Adrenal gland (tissue), 12 donors: Measurements from ENCODE around the gene NR5A2. TPM values are rescaled to one million over a fixed set of nuclear protein-coding genes. Genes with fewer than 3 reads are reported as not detected.

ENCODE experiments used
- DNase-seq, 7 donors: peaks; one replicate each; pipeline ENCODE4 v3.0.0-alpha.2; 2019 to 2020
- H3K27ac ChIP-seq, 5 donors: fragments of 200-600 bp; sonication (generic) in 4 of 5; 1 replicate in 3 of 5; 2 replicates in 2 of 5; pipeline versions ENCODE4 v1.5.1 to v1.8.0; 2016 to 2020; ENCODE audit warnings: mild to moderate bottlenecking in 1 of 5
- H3K27me3 ChIP-seq: fragments of 200-600 bp; 2 replicates; pipeline ENCODE4 v1.8.0; 2021
- H3K36me3 ChIP-seq, 2 donors: fragments of 200-600 bp; replicated peaks in 1 of 2; 1 replicate in 1 of 2; 2 replicates in 1 of 2; pipeline versions ENCODE4 v1.5.1 to v1.8.0; 2018 to 2022
- H3K4me1 ChIP-seq, 2 donors: fragments of 200-600 bp; replicated peaks in 1 of 2; 1 replicate in 1 of 2; 2 replicates in 1 of 2; pipeline versions ENCODE4 v1.5.1 to v1.8.0; 2018 to 2021
- H3K4me3 ChIP-seq, 4 donors: fragments of 200-600 bp; sonication (generic) in 3 of 4; one replicate each; pipeline ENCODE4 v1.5.1; 2016 to 2018
- H3K9me3 ChIP-seq, 3 donors: fragments of 200-600 bp; sonication (generic) in 1 of 3; replicated peaks in 1 of 3; 1 replicate in 2 of 3; 2 replicates in 1 of 3; pipeline versions ENCODE4 v1.5.1 to v1.8.0; 2016 to 2021
- CTCF ChIP-seq, 6 experiments: fragments of 450-650 bp in 4 of 6; fragments of 200-600 bp in 2 of 6; sonication (generic) in 1 of 6; IDR thresholded peaks; 1 replicate in 5 of 6; 2 replicates in 1 of 6; pipeline versions ENCODE4 v1.5.1 to v1.8.0; 2016 to 2021; ENCODE audit warnings: antibody characterized with exemption in 6 of 6, mild to moderate bottlenecking in 2 of 6, moderate library complexity in 1 of 6
- POLR2A ChIP-seq, 2 donors: fragments of 450-650 bp; IDR thresholded peaks; one replicate each; pipeline ENCODE4 v1.6.1; 2017; ENCODE audit warnings: antibody characterized with exemption in 2 of 2, mild to moderate bottlenecking in 2 of 2, moderate library complexity in 1 of 2
- WGBS, 4 donors: extraction: QIAGEN DNeasy Blood & Tissue Kit in 2 of 4; methylation state at CpG; one replicate each; pipeline versions ENCODE4 v1.1.5 to v1.1.7; 2013 to 2017; 5-methylcytosine and 5-hydroxymethylcytosine counted together
- intact Hi-C, 2 donors: fragments of 100-400 bp; cut with DNase I; formaldehyde crosslinking; loops; one replicate each; pipeline versions ENCODE4 v1.14.1 to v1.15.0; 2022 to 2023
- polyA plus RNA-seq, 3 donors: library from polyadenylated mRNA; stranded (reverse); fragments of 200-250 nt in 2 of 3; fragments of 350-450 nt in 1 of 3; fragmentation: Illumina TruSeq in 1 of 3; extraction: RNeasy Lipid Tissue Mini Kit (QIAGEN cat#74804) in 1 of 3; gene quantifications; one replicate each; pipeline ENCODE4 v1.2.3, GENCODE V29; 2013 to 2014
- total RNA-seq, 9 donors: library from RNA; depleted of rRNA in 4 of 9; stranded (reverse); fragments of >200 nt in 4 of 9; fragments of 120-200 nt in 1 of 9; fragmentation: NEBNext Ultra II Directional in 1 of 9; extraction: Animal tissue kit (Norgen Biotek cat#: 25700) in 1 of 9; gene quantifications; one replicate each; pipeline versions ENCODE4 v1.1.0 to v1.2.4, GENCODE V29; 2013 to 2023
- donor health status: healthy with polysubstance abuse.
- donor health status: Bipolar disorder and iron deficiency.
- donor health status: DM: yes; HTN: yes; CAD: no.
- donor health status: DM: no; HTN: no; CAD: no.
- donor health status: DM: no; HTN: no; CAD: no.
- donor health status: DM: yes; HTN: yes; CAD: no.

The NR5A2 gene
- total and polyA plus RNA-seq, 12 donors: 0.40 to 17.3 (median 0.94) TPM

GRCh38 chr1:200165493-200166220 is 138.1 kb downstream of the NR5A2 start:
- TF ChIP-seq POLR2A (IDR thresholded peaks at IDR 0.05): no peak
- no peak for TF ChIP-seq CTCF (IDR thresholded peaks at IDR 0.05)
- no peak overlapping the region for H3K27ac ChIP-seq
- no peaks in the 10 kb centered on the region for H3K36me3 ChIP-seq
- H3K9me3 ChIP-seq: no peaks in the 10 kb centered on the region
- no peak overlapping the region for H3K4me3 ChIP-seq
- H3K27me3 ChIP-seq: no peaks in the 10 kb centered on the region
- 60 to 68% (median 65%) methylated on average over 5 of the region's 5 CpGs for WGBS, 4 donors
- H3K4me1 ChIP-seq: no peaks in the 10 kb centered on the region
- no peak for DNase-seq
- intact Hi-C loops: no loop called here

- Histone ChIP-seq H3K9me3 (no peaks in the 10 kb centered on the region), H3K4me3 (no peak overlapping the region), H3K27ac (no peak overlapping the region), H3K36me3 (no peaks in the 10 kb centered on the region), H3K27me3 (no peaks in the 10 kb centered on the region), H3K4me1 (no peaks in the 10 kb centered on the region)
- 59 to 75% (median 64%) methylated on average over 4 of the region's 4 CpGs for WGBS, 4 donors
- no peak for DNase-seq
- no peak for TF ChIP-seq POLR2A (IDR thresholded peaks at IDR 0.05)
- TF ChIP-seq CTCF (IDR thresholded peaks at IDR 0.05): no peak
- intact Hi-C loops: no loop called here
Observed at GRCh38 chr1:200166411-200166810, 138.9 kb downstream of the NR5A2 start.

- intact Hi-C loops: no loop called here
- Histone ChIP-seq H3K4me1 (no peaks in the 10 kb centered on the region), H3K36me3 (no peaks in the 10 kb centered on the region), H3K27me3 (no peaks in the 10 kb centered on the region), H3K4me3 (no peak overlapping the region), H3K9me3 (no peaks in the 10 kb centered on the region), H3K27ac (no peak overlapping the region)
- TF ChIP-seq CTCF (IDR thresholded peaks at IDR 0.05): no peak
- no peak for TF ChIP-seq POLR2A (IDR thresholded peaks at IDR 0.05)
- DNase-seq: no peak
- 46 to 56% (median 47%) methylated on average over 7 of the region's 7 CpGs for WGBS, 4 donors
Observed at GRCh38 chr1:200168926-200169325, 141.4 kb downstream of the NR5A2 start.

GRCh38 chr1:200172311-200172710 is 144.8 kb downstream of the NR5A2 start:
- no peak for DNase-seq
- no peak for TF ChIP-seq POLR2A (IDR thresholded peaks at IDR 0.05)
- TF ChIP-seq CTCF (IDR thresholded peaks at IDR 0.05): no peak
- Histone ChIP-seq H3K4me3 (no peak overlapping the region), H3K4me1 (no peaks in the 10 kb centered on the region), H3K27me3 (no peaks in the 10 kb centered on the region), H3K27ac (no peak overlapping the region), H3K9me3 (no peaks in the 10 kb centered on the region), H3K36me3 (no peaks in the 10 kb centered on the region)
- intact Hi-C loops: no loop called here
- WGBS, 4 donors: 62 to 83% (median 74%) methylated on average over 4 of the region's 4 CpGs
